Measurements from ENCODE around the gene CSMD2.
"Not testable (repeated sequence)": the region's sequence is repeated elsewhere in the genome, so short reads cannot be mapped to it uniquely, and the experiment has no call there.

CSMD2 gene

GRCh38 chr1:34164771-34165391 lies at the start of gene CSMD2:
TSS of gene CSMD2 (minus strand) at chr1:34165230. CDS start at chr1:34165097, 133 bp downstream.
- no peak for DNase-seq (ENCODE audit: low read depth)

- no peak for DNase-seq (ENCODE audit: low read depth)
These were observed 48.9 kb upstream of the CSMD2 start for GRCh38 chr1:34213956-34214355.

- no peak for DNase-seq (ENCODE audit: low read depth)
These were observed 47.6 kb upstream of the CSMD2 start for GRCh38 chr1:34212673-34213072.

- DNase-seq (ENCODE audit: low read depth) = no peak
These were observed 34.9 kb upstream of the CSMD2 start for GRCh38 chr1:34199927-34200326.

- DNase-seq (ENCODE audit: low read depth) = no peak
These were observed 27.6 kb upstream of the CSMD2 start for GRCh38 chr1:34192621-34193020.

- DNase-seq (ENCODE audit: low read depth) = no peak
These were observed 25.7 kb upstream of the CSMD2 start for GRCh38 chr1:34190692-34191091.

GRCh38 chr1:34188985-34189384 lies 24.0 kb upstream of the CSMD2 start:
- no peak for DNase-seq (ENCODE audit: low read depth)

GRCh38 chr1:34188418-34188817 lies 23.4 kb upstream of the CSMD2 start:
- no peak for DNase-seq (ENCODE audit: low read depth)

- DNase-seq (ENCODE audit: low read depth) = no peak
These were observed 21.9 kb upstream of the CSMD2 start for GRCh38 chr1:34186741-34187494.

- DNase-seq (ENCODE audit: low read depth) = not testable (repeated sequence)
These were observed 18.4 kb upstream of the CSMD2 start for GRCh38 chr1:34183381-34183780.

- DNase-seq (ENCODE audit: low read depth) = no peak
These were observed 13.0 kb upstream of the CSMD2 start for GRCh38 chr1:34178072-34178471.

GRCh38 chr1:34176830-34177603 lies 12.0 kb upstream of the CSMD2 start, which contains the start of gene C1orf94:
TSS of gene C1orf94 (plus strand) at chr1:34176907. CDS start at chr1:34177790, 883 bp downstream.
- DNase-seq (ENCODE audit: low read depth) = no peak

GRCh38 chr1:34175744-34176143 lies 10.7 kb upstream of the CSMD2 start:
- no peak for DNase-seq (ENCODE audit: low read depth)

GRCh38 chr1:34167389-34167788 lies 2.4 kb upstream of the CSMD2 start:
- no peak for DNase-seq (ENCODE audit: low read depth)

GRCh38 chr1:34166625-34167361 lies 1.8 kb upstream of the CSMD2 start:
- no peak for DNase-seq (ENCODE audit: low read depth)

GRCh38 chr1:34166191-34166624 lies 1.2 kb upstream of the CSMD2 start:
- DNase-seq (ENCODE audit: low read depth) = no peak

- no peak for DNase-seq (ENCODE audit: low read depth)
These were observed 442 bp upstream of the CSMD2 start for GRCh38 chr1:34165422-34165921.

GRCh38 chr1:34163792-34164731 lies 968 bp downstream of the CSMD2 start:
- no peak for DNase-seq (ENCODE audit: low read depth)

- peak; percentile 62 for DNase-seq (ENCODE audit: low read depth)
These were observed 1.9 kb downstream of the CSMD2 start for GRCh38 chr1:34162852-34163766.

GRCh38 chr1:34156739-34157138 lies 8.3 kb downstream of the CSMD2 start:
- no peak for DNase-seq (ENCODE audit: low read depth)
